Myocyte (in vitro differentiated cells): ENCODE measurements around the gene OPCML. TPM values are rescaled to one million over a fixed set of nuclear protein-coding genes. Genes with fewer than 3 reads are reported as not detected.
A peak's percentile ranks its signal among the peaks of the same experiment; 100 is the strongest.

ENCODE experiments used
- DNase-seq: peaks from one replicate; pipeline ENCODE4 v3.0.0-alpha.2; 2012; ENCODE audit warnings: low read depth
- total RNA-seq: library from RNA; depleted of rRNA; stranded (reverse); fragments of >200 nt; gene quantifications from 2 replicates; pipeline ENCODE4 v1.2.3, GENCODE V29; 2014

Gene OPCML
- total RNA-seq, 1 donor from 2014 or later: not detected

DNA sequence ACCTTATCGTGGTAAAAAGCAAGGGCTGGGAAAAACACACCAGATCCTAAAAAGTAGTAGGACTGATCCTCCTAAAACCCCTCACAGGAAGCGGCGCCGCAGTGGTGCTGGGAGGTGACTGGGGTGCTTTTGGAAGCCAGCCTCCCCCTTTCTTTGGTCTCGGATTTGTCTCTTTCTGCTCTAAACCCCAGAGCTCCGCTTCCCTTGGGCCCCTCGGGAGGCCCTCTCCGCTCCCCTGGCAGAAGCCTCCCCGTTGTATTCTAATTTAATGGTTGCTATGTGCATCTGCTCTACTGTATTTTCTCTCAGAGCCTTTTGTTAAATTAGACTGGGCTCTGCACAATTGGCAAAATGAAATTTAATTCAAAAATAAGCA, 587.7 kb downstream of the OPCML start:
- DNase-seq: no peak

DNA sequence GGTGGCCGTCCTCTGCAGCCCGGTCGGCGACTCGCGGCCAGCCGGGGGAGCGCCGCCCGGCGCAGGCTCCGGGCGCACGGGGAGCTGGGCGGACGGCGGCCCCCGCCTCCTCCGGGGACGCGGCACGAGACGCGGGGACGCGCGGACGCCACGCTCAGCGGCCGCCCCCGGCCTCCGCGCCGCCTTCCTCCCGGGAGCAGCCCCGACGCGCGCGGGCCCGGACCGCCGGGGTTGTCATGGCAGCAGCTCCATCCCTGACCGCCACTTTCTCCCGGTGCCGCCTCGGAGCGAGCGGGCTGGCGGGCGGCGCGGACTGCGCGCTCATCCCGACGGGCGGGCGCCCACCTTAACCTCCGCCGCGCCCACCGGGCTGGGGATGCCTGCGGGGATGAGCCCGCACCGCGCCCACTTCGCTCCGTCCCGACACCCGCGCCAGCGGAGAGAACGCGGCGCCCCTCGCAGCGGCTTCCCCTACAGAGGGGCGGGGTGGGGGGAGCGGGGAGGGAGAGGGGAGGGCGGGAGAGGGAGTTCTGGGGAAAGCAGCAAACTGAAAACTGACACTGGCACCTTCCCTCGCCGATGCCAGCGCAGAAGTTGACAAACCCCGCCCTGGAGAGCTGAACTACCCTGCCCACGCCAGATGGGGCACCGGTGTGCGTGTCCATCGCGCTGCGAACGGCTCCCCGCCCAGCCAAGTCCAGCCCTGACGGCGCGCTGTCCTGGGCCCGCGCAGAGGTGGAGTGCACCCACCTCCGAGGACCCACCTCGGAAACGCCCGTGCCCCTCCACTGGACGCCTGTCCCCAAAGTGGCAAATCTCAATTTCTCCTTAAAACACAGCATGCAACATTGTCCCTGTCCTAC, 588.4 kb downstream of the OPCML start:
- no peak for DNase-seq

DNA sequence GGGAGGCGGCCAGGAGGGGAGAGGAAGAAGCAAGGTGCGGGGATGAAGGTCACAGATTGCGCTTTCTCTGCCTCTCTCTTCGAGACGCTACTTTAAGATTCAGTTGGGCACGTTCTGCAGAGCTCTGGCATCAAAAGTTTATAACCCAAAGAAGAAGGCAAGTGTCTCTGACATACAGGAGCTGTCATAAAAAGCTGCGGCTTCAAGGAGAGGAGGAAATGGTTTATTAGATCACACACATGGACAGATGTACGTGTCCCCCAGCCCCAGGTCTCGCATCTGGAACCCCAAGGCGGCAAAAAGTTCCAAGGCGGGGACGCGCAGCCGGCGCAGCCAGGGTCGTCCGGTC, 589.0 kb downstream of the OPCML start:
- DNase-seq: no peak

DNA sequence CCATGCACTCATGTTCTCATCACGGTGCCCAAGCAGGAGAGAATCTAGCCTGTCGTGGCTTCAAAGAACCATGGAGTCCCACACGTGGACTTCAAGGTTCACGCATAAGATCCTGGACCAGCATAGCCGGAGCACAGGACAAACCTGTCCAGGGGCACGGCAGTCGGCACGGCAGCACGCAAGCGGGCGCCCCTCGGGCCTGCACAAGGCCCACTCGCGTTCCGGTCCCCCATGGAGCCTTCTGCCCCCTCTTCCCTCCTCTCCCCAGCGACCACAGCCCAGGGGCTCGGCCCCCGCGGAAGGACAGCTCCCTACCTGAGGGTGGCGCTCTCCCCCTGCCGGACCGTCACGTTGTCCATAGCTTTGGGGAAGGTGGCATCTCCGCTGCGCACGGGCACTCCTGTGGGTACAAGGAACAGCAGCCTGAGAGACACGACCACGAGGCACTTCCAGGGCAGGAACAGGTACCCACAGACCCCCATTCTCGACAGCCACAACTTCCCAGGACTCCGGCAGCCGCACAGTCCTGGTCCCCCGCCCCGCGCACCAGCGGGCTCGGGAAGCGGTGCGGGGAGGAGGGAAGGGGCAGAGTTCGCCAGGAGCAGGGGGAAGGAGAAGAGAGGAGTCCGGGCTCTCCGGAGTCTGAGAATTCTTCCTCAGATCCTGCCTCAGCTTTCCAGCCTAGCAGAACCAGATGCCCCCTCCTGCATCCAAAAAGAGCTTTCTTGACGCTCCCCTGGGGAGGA, 589.5 kb downstream of the OPCML start:
- DNase-seq: no peak

GRCh38 chr11:132941761-132942160, 590.5 kb downstream of the OPCML start:
- DNase-seq: no peak

- DNase-seq: peak; percentile 46
Measured at GRCh38 chr11:132941024-132941646, 591.2 kb downstream of the OPCML start.

DNA sequence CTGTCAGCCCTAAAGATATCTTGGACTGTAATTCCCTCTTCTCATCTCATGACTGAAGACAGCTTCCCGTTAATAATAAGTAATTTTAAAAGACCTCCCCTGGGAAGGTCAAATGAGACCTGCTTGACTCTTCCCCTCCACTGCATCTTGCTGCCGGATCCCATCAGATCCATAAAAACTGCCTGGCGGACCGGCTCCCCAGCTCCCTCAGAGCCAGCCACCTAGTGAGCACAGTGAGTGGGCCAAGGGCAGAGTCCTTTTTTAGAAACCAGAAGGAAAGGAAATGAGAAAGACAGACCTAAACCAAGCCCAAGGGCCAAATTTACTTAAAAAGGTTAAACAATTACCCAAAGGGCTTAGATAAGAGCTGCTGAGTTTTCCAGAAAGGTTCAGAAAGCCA, 595.3 kb downstream of the OPCML start:
- no peak for DNase-seq

DNA sequence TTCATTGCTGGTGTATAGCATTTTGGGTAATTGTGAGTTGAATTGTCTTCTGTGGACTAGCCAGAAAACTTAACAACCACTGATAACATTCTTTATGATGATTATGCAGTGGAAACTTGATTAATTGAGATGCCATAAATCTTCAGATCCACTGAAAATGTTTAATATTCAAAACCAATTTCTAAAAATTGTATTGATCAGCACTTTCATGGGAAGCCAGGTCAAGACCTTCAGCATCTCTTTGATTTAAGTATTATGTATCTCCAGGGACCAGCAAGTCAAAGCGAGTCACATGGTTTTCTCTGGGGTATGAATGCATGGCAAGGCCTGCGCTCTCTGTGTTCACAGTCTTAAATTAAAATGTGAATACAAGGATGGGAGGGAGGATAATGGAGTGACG, 596.9 kb downstream of the OPCML start:
- DNase-seq: no peak

DNA sequence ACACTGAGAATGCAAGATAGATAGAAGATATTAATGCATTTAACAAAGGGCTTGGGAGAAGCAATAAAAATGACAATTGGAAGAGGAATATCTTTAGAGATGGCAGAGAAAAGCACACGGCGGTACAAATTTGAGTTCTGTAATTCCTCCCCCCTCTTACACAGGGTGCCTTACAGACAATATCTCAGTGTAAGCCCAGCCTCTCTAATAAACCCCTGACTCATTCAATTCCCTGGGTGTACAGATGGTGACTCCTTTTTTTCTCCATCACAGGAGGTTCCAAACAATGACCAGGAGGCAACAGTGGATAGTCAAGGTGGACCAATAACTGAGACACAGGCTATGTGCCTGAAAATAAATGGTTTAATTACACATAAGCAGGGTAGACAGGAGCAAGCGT, 598.6 kb downstream of the OPCML start:
- no peak for DNase-seq

DNA sequence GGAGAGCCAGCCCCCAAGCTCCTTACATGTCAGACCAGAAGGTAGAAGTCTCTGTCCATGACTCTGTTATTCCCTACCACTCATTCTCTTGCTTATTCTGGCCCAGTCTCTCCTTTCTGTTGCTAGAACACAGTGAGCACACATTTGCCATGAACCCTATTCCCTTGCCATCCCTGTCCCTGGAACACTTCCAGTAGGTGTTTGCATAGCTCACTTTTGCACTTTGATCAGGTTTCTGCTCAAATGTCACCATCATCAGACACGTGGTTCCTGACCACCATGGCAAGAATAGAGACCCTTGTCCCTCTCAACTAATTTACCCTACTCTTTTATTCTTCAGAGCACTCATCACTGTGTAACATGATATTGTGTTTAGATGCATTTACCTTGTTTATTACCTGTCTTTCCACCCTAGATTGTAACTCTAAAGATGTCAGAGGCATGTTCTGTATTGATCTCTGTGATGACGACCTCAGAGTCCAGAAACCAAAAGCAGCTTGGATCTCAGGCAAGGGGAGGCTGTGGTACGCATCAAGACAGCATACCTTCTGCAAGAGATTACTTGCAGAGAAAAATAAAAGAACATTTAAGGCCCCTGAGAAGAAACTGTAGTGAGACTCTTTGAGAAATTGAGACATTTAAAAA, 606.4 kb downstream of the OPCML start:
- DNase-seq: no peak

DNA sequence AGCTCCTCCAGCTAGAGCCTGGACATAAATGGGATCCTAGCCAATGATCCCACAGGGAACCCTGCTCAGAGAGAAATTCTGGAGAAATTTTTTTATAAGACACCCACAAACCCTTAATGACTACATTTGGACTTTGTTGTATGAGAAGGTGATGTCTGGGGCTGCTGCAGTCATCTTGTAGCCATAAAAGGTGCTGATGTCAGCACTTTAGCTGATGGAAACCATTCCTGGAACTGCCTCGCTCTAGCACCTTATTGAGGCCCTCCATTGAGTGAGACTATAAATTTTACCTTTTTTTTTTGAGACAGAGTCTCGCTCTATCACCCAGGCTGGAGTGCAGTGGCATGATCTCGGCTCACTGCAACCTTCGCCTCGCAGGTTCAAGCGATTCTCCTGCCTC, 610.7 kb downstream of the OPCML start:
- no peak for DNase-seq

- DNase-seq: no peak
Measured at GRCh38 chr11:132920451-132921096, 611.7 kb downstream of the OPCML start.

DNA sequence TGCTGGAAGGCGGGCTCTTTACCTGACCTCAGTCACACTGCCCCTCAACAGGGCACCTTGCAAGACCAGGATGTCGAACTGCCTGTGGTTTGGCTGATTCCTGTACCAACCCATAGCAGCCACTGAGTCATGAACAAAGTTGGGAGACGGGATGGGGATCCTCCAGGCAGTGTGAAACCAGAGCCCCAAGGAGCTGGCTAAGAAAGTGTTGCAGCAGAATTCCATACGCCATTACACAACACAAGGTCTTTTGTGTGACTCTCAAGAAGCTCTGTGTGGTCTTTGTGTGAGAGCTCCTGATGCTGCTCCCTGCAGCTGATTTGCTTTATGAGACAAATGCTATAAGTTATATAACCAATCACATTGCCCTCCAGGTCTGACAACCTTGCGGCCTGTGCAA, 617.7 kb downstream of the OPCML start:
- no peak for DNase-seq

GRCh38 chr11:132913886-132914285, 618.4 kb downstream of the OPCML start:
- no peak for DNase-seq

GRCh38 chr11:132913295-132913694, 619.0 kb downstream of the OPCML start:
- DNase-seq: no peak

- peak; percentile 8 for DNase-seq
Measured at GRCh38 chr11:132911186-132911585, 621.1 kb downstream of the OPCML start.

DNA sequence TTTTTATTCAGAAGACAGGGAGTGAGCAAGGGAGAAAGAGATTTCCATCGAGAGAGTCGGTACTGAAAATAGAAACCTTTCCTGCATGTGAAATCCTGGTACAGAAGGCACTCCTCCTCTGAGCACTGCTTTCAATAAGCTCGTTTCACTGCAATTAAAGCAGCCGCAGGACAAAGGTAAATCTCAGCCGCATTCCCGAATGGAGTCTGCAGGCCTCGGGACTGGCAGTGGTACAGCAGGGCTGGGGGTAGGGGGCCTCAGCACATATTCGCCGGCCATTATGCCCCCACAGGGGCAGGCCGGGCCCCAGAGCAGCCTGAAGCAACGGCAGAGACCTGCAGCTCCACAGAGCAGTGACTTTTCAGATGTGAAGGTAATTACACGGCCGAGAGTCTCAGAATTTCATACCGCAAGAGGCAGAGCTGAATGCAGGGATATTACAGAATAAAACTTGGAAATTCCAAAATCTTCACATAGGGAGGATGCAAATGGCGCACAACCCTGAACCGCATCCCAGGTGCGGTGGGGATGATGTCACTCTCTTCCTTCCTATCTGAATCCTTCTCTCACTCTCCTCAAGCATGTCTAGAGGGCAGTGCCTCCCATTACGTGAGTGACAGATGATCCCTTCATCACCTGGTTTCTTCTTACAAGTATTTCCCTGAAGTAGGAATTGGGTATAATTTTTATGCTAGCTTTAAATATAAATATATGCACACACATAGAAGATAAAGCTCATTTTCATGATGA, 622.1 kb downstream of the OPCML start:
- no peak for DNase-seq

GRCh38 chr11:132909021-132909606, 623.2 kb downstream of the OPCML start:
- no peak for DNase-seq

DNA sequence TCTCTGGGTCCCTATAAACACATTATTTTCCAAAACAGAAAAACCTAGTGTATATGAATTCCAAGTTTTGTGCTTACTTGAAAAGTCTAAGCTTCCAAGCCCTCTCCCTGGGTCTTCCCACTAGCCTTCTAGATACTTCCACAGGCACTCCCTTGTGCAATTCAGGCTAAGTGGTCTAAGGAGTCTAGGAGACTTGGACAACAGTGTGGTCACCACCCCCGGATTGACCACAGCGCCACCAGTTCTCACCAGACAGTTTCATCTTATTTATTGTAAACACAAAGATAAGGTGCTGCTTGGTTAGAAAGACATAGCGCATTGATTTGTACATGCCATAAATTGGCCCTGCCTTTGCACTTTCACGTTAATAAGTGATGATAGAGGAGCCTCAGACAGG, 623.9 kb downstream of the OPCML start:
- DNase-seq: no peak
